Measurements from ENCODE around the gene PCDH1. TPM values are rescaled to one million over a fixed set of nuclear protein-coding genes. Genes with fewer than 3 reads are reported as not detected.

The PCDH1 gene
- total and polyA plus RNA-seq, 2 of the 8 experiments (the other 6 are each of a cell fraction or from before 2014, with no cell fraction given) = 101 to 102 TPM

DNA sequence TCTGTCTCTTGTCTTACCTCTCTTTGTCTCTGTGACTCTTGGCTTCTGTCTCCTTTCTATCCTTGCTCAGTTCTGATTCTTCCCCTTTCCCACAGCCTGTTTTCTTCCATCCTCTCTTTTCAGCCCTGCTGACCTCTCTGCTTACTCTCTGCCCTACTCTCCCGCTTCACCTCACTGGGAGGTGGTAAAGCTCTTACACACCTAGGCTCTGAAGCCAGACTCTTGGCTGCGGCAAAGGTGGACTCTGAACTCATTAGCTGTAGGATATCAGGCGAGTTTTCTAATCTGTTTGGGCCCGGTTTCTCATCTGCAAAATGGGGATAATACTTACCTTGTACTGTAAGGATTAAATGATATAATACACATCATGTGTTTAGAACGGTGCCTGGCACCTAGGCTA is 11.1 kb downstream of the PCDH1 start:
- Histone ChIP-seq H2BK15ac (ENCODE audit: low read length) (no peak overlapping the region), H4K20me1 (replicated peaks in 1 of 2; ENCODE audit: control insufficient read depth in 1 of 2, insufficient read depth in 2 of 2, low read length in 2 of 2) (peaks cover 30 to 46% of the 10 kb centered on the region in 2 experiments), H3K23me2 (ENCODE audit: low read depth, low read length) (no peaks in the 10 kb centered on the region), H3K4me2 (ENCODE audit: insufficient read depth in 1 of 2, low read depth in 2 of 2, low read length in 2 of 2) (no peak overlapping the region), H2BK5ac (ENCODE audit: low read depth, low read length) (no peak overlapping the region; the same call in 1 of the 2 replicates), H3K18ac (ENCODE audit: extremely low read depth, low read length) (no peak overlapping the region), H4K91ac (replicated peaks; ENCODE audit: insufficient read length, low read length) (no peak overlapping the region), H2BK12ac (ENCODE audit: low read depth, low read length) (no peak overlapping the region), H2AFZ (ENCODE audit: low read length) (no peak overlapping the region), H2BK120ac (replicated peaks; ENCODE audit: low read depth, low read length) (no peak overlapping the region), H2BK20ac (ENCODE audit: low read length) (no peak overlapping the region), H4K8ac (ENCODE audit: extremely low read depth, insufficient read depth, low read length) (no peak overlapping the region), H3K56ac (replicated peaks; ENCODE audit: insufficient read length, low read depth, low read length) (no peak overlapping the region), H4K5ac (ENCODE audit: insufficient read length, low read depth, low read length) (no peak overlapping the region), H3K4me3 (ENCODE audit: extremely low read depth in 1 of 4, insufficient read depth in 2 of 4, low read depth in 3 of 4, low read length in 4 of 4) (no peak overlapping the region), H3K4me1 (replicated peaks in 1 of 4; ENCODE audit: control insufficient read depth in 3 of 4, insufficient read depth in 4 of 4, low read length in 3 of 4) (peaks cover 19 to 26% (median 22%) of the 10 kb centered on the region in 4 experiments), H3K9ac (replicated peaks in 1 of 4; ENCODE audit: extremely low read depth in 1 of 4, low read depth in 3 of 4, low read length in 3 of 4) (no peak overlapping the region), H3K79me1 (ENCODE audit: low read depth, low read length) (peaks cover 47% of the 10 kb centered on the region), H3K23ac (ENCODE audit: insufficient read length) (no peak overlapping the region), H3K4ac (replicated peaks; ENCODE audit: insufficient read length, low read depth, low read length) (no peak overlapping the region), H3K14ac (ENCODE audit: insufficient read length) (no peak overlapping the region), H2AK5ac (ENCODE audit: low read depth, low read length) (no peak overlapping the region), H3K27ac (ENCODE audit: low read depth, low read length) (no peak overlapping the region), H3K27me3 (replicated peaks in 1 of 4; ENCODE audit: control insufficient read depth in 3 of 4, extremely low read depth in 1 of 4, insufficient read depth in 3 of 4, low read length in 3 of 4) (no peaks in the 10 kb centered on the region), H3K79me2 (ENCODE audit: control insufficient read depth in 1 of 2, insufficient read depth in 2 of 2, low read length in 2 of 2) (peaks cover 6 to 80% of the 10 kb centered on the region in 2 experiments), H3K9me3 (ENCODE audit: insufficient read depth in 2 of 2, low read depth in 1 of 2, low read length in 1 of 2) (no peaks in the 10 kb centered on the region; a peak in 1 of 4 replicates), H3K36me3 (ENCODE audit: control insufficient read depth in 2 of 4, insufficient read depth in 4 of 4, low read length in 3 of 4) (peaks cover 38 to 84% (median 70%) of the 10 kb centered on the region in 4 experiments)
- DNase-seq (ENCODE audit: low read depth in 1 of 2, low spot score in 2 of 2) (no peak), FAIRE-seq (no peak)
- WGBS, 2 experiments (ENCODE audit: extremely low coverage in 1 of 2, insufficient coverage in 1 of 2, insufficient read length in 1 of 2, insufficient replicate concordance in 2 of 2, low coverage in 1 of 2, low lambda C conversion rate in 2 of 2, missing lambda C conversion rate in 1 of 2) = 92% methylated on average over 5 of the region's 5 CpGs; no CpG with 5 or more reads in 1 of the 2 experiments
- CTCF ChIA-PET (ENCODE audit: partially characterized antibody) = interaction anchor here (0.9 to 3.5 kb wide), 5 partner anchors 8 to 158 kb away, joined by 3 to 11 read pairs (median 5); no protein-coding TSS in a partner anchor
- POLR2A ChIA-PET (ENCODE audit: partially characterized antibody) = interaction anchor here (3.5 to 13.5 kb wide), 2 partner anchors 9 to 11 kb away, joined by 19 to 210 read pairs; partner anchors contain the start of gene PCDH1
- TF ChIP-seq ZNF274 (IDR thresholded peaks at IDR 0.05; ENCODE audit: borderline replicate concordance, extremely low read depth, low read length) (no peak), TAF1 (IDR thresholded peaks at IDR 0.05; ENCODE audit: low read depth, low read length) (no peak), GTF2F1 (IDR thresholded peaks at IDR 0.05; ENCODE audit: borderline replicate concordance, low read depth, low read length) (no peak), SIN3A (conservative IDR thresholded peaks at IDR 0.05 in 1 of 2, IDR thresholded peaks at IDR 0.05 in 1 of 2; ENCODE audit: low read depth in 1 of 2, low read length in 2 of 2) (no peak)
- TF ChIP-seq, protein P1, sequence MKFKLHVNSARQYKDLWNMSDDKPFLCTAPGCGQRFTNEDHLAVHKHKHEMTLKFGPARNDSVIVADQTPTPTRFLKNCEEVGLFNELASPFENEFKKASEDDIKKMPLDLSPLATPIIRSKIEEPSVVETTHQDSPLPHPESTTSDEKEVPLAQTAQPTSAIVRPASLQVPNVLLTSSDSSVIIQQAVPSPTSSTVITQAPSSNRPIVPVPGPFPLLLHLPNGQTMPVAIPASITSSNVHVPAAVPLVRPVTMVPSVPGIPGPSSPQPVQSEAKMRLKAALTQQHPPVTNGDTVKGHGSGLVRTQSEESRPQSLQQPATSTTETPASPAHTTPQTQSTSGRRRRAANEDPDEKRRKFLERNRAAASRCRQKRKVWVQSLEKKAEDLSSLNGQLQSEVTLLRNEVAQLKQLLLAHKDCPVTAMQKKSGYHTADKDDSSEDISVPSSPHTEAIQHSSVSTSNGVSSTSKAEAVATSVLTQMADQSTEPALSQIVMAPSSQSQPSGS (IDR thresholded peaks at IDR 0.05; ENCODE audit: low read length) = no peak

Measured in H1 (cell line).